Measurements from ENCODE around the gene SERPINE2. TPM values are rescaled to one million over a fixed set of nuclear protein-coding genes. Genes with fewer than 3 reads are reported as not detected.

SERPINE2 gene, protein sequence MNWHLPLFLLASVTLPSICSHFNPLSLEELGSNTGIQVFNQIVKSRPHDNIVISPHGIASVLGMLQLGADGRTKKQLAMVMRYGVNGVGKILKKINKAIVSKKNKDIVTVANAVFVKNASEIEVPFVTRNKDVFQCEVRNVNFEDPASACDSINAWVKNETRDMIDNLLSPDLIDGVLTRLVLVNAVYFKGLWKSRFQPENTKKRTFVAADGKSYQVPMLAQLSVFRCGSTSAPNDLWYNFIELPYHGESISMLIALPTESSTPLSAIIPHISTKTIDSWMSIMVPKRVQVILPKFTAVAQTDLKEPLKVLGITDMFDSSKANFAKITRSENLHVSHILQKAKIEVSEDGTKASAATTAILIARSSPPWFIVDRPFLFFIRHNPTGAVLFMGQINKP
- 10 to 100 TPM in 3 of 4 donors, 1 to 10 TPM in 1; 6.0 to 43.9 (median 21.0) TPM for polyA plus RNA-seq
- long read RNA-seq, donor 1 = 0 reads
- long read RNA-seq, donor 2, transcript SERPINE2-202 (9 exons, 2,161 nt) = major isoform, 5 of 6 reads
- long read RNA-seq, donor 2, partial matches to known transcripts = 0 of 6 reads
- long read RNA-seq, donor 2, other reads (novel, unspliced or antisense) = 0 of 6 reads
- long read RNA-seq, donor 3, full-length matches to known transcripts = 7 of 14 reads
- long read RNA-seq, donor 3, partial matches to known transcripts = 7 of 14 reads
- long read RNA-seq, donor 3, other reads (novel, unspliced or antisense) = 0 of 14 reads
- long read RNA-seq, donor 4 = 0 reads
- long read RNA-seq, donor 5, partial matches to known transcripts = 0 of 2 reads
- long read RNA-seq, donor 5, other reads (novel, unspliced or antisense) = 0 of 2 reads
- long read RNA-seq, donor 6, full-length matches to known transcripts = 14 of 14 reads
- long read RNA-seq, donor 6, partial matches to known transcripts = 0 of 14 reads
- long read RNA-seq, donor 6, other reads (novel, unspliced or antisense) = 0 of 14 reads
- long read RNA-seq, donor 7 = 0 reads
- long read RNA-seq, donor 8, full-length matches to known transcripts = 3 of 3 reads
- long read RNA-seq, donor 8, partial matches to known transcripts = 0 of 3 reads
- long read RNA-seq, donor 8, other reads (novel, unspliced or antisense) = 0 of 3 reads
- long read RNA-seq, donor 9, transcript SERPINE2-202 (9 exons, 2,161 nt) = major isoform, 5 of 6 reads
- long read RNA-seq, donor 9, partial matches to known transcripts = 0 of 6 reads
- long read RNA-seq, donor 9, other reads (novel, unspliced or antisense) = 0 of 6 reads
- long read RNA-seq, donor 10, transcript SERPINE2-209 (5 exons, 680 nt) = minor isoform, 5 of 72 reads
- long read RNA-seq, donor 10, transcript SERPINE2-202 (9 exons, 2,161 nt) = major isoform, 11 of 72 reads
- long read RNA-seq, donor 10, partial matches to known transcripts = 54 of 72 reads
- long read RNA-seq, donor 10, other reads (novel, unspliced or antisense) = 0 of 72 reads

DNA sequence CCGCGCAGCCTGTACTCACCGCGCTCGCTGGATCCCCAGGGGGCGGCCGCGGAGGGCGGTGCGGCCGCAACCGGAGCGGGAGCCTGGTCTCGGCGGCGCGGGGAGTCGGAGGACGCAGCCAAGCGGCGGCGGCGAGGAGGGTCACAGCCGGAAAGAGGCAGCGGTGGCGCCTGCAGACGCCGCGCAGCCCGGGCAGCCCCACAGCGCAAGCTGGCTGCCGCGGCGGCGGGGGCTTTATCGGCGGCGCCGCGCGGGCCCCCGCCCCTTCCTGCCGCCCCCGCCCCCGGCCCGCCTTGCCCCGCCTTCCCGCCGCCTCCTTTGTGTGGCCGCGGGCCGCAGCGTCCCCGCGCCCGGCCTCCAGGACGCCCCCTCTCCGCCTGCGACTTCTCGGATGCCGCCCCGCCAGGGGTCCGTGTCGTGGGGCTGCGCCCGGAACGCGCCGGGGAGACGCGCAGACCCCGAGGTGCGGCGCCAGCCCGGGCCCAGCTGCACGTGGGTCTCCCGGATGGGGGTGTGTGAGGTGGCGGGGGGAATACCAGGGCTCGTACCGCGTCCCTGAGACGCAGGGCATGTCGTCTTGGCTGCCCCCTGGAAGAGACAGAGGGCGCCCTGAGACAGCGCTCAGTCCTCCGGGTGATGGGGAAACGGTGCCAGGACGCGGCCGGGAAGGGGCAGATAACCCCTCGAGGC lies at the start of gene SERPINE2:
Gene SERPINE2 (minus strand): TSS at position 207 of the 690 bp plus-strand sequence. CDS start 37,386 bp downstream, outside the sequence.
- H3K27me3 ChIP-seq (ENCODE audit: control insufficient read depth in 3 of 3, insufficient read depth in 3 of 3, low read length in 3 of 3) = peaks cover 2 to 23% (median 3%) of the 10 kb centered on the region in 3 donors
- no peaks in the 10 kb centered on the region for H3K36me3 ChIP-seq (ENCODE audit: control insufficient read depth in 3 of 3, insufficient read depth in 2 of 3, low read depth in 1 of 3, low read length in 3 of 3)
- peaks cover 0 to 7% (median 0%) of the 10 kb centered on the region in 3 donors for H3K4me1 ChIP-seq (ENCODE audit: control insufficient read depth in 3 of 3, insufficient read depth in 2 of 3, low read depth in 1 of 3, low read length in 2 of 3)
- WGBS, 3 donors = 0 to 1% (median 1%) methylated on average over 46 to 91 of the region's 91 CpGs
- DNase-seq (peak; percentile 60 to 82), FAIRE-seq (no peak)
- peak within 1 kb of the TSS; percentile 17 to 53 (median 23) for H3K27ac ChIP-seq (ENCODE audit: low read depth in 1 of 3, low read length in 2 of 3)
- H3K9me3 ChIP-seq (ENCODE audit: control insufficient read depth in 2 of 2, insufficient read depth in 1 of 2, low read depth in 1 of 2, low read length in 1 of 2) = no peaks in the 10 kb centered on the region
- H3K4me3 ChIP-seq (ENCODE audit: low read depth in 1 of 3, low read length in 3 of 3) = peak within 1 kb of the TSS; percentile 44 to 87 (median 65)

GRCh38 chr2:224086226-224086914 lies 47.3 kb upstream of the SERPINE2 start:
- FAIRE-seq (no peak), DNase-seq (no peak)
- Histone ChIP-seq H3K36me3 (ENCODE audit: control insufficient read depth in 3 of 3, insufficient read depth in 2 of 3, low read depth in 1 of 3, low read length in 3 of 3) (no peaks in the 10 kb centered on the region), H3K27ac (ENCODE audit: low read depth in 1 of 3, low read length in 2 of 3) (no peak overlapping the region), H3K4me3 (ENCODE audit: low read depth in 1 of 3, low read length in 3 of 3) (no peak overlapping the region), H3K9me3 (ENCODE audit: control insufficient read depth in 2 of 2, insufficient read depth in 1 of 2, low read depth in 1 of 2, low read length in 1 of 2) (no peaks in the 10 kb centered on the region), H3K27me3 (ENCODE audit: control insufficient read depth in 3 of 3, insufficient read depth in 3 of 3, low read length in 3 of 3) (no peaks in the 10 kb centered on the region), H3K4me1 (ENCODE audit: control insufficient read depth in 3 of 3, insufficient read depth in 2 of 3, low read depth in 1 of 3, low read length in 2 of 3) (peaks cover 0 to 4% (median 3%) of the 10 kb centered on the region in 3 donors)
- 83 to 85% (median 85%) methylated on average over 3 of the region's 3 CpGs for WGBS, 3 donors

GRCh38 chr2:224085811-224086210 lies 46.7 kb upstream of the SERPINE2 start:
- WGBS, 3 donors = 76 to 93% (median 79%) methylated on average over 3 of the region's 3 CpGs
- Histone ChIP-seq H3K27ac (ENCODE audit: low read depth in 1 of 3, low read length in 2 of 3) (no peak overlapping the region), H3K4me1 (ENCODE audit: control insufficient read depth in 3 of 3, insufficient read depth in 2 of 3, low read depth in 1 of 3, low read length in 2 of 3) (peaks cover 0 to 4% (median 3%) of the 10 kb centered on the region in 3 donors), H3K36me3 (ENCODE audit: control insufficient read depth in 3 of 3, insufficient read depth in 2 of 3, low read depth in 1 of 3, low read length in 3 of 3) (no peaks in the 10 kb centered on the region), H3K4me3 (ENCODE audit: low read depth in 1 of 3, low read length in 3 of 3) (no peak overlapping the region), H3K27me3 (ENCODE audit: control insufficient read depth in 3 of 3, insufficient read depth in 3 of 3, low read length in 3 of 3) (no peaks in the 10 kb centered on the region), H3K9me3 (ENCODE audit: control insufficient read depth in 2 of 2, insufficient read depth in 1 of 2, low read depth in 1 of 2, low read length in 1 of 2) (no peaks in the 10 kb centered on the region)
- DNase-seq = no peak
- FAIRE-seq = no peak

DNA sequence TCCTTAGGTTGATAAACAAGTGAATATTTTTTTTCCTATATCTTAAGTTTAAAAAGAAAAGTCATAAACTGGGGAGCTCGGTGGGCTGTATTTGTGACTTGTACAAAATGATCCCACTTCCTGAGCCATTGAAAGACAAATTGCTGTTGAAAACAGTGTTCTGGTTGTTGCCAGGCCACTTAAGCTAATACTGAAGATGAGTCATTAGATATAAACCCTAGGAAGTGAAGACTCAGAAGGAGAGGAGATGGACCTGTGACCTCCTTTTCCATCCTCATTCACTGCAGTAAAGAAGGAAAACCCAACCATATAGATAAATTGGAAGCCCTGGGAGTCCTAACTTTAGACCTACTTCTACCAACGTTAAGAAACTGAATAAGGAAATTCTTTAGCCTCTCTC lies 46.2 kb upstream of the SERPINE2 start:
- H3K36me3 ChIP-seq (ENCODE audit: control insufficient read depth in 3 of 3, insufficient read depth in 2 of 3, low read depth in 1 of 3, low read length in 3 of 3) = no peaks in the 10 kb centered on the region
- no peaks in the 10 kb centered on the region for H3K9me3 ChIP-seq (ENCODE audit: control insufficient read depth in 2 of 2, insufficient read depth in 1 of 2, low read depth in 1 of 2, low read length in 1 of 2)
- DNase-seq (no peak), FAIRE-seq (no peak)
- peaks cover 0 to 4% (median 3%) of the 10 kb centered on the region in 3 donors for H3K4me1 ChIP-seq (ENCODE audit: control insufficient read depth in 3 of 3, insufficient read depth in 2 of 3, low read depth in 1 of 3, low read length in 2 of 3)
- 61 to 81% (median 68%) methylated on average over 2 of the region's 2 CpGs for WGBS, 3 donors
- no peak overlapping the region for H3K27ac ChIP-seq (ENCODE audit: low read depth in 1 of 3, low read length in 2 of 3)
- H3K4me3 ChIP-seq (ENCODE audit: low read depth in 1 of 3, low read length in 3 of 3) = no peak overlapping the region
- no peaks in the 10 kb centered on the region for H3K27me3 ChIP-seq (ENCODE audit: control insufficient read depth in 3 of 3, insufficient read depth in 3 of 3, low read length in 3 of 3)

GRCh38 chr2:224084266-224084892 lies 45.3 kb upstream of the SERPINE2 start:
- no peaks in the 10 kb centered on the region for H3K9me3 ChIP-seq (ENCODE audit: control insufficient read depth in 2 of 2, insufficient read depth in 1 of 2, low read depth in 1 of 2, low read length in 1 of 2)
- H3K4me1 ChIP-seq (ENCODE audit: control insufficient read depth in 3 of 3, insufficient read depth in 2 of 3, low read depth in 1 of 3, low read length in 2 of 3) = peaks cover 0 to 4% (median 3%) of the 10 kb centered on the region in 3 donors
- WGBS, 3 donors = 88 to 93% (median 90%) methylated on average over 3 of the region's 3 CpGs
- no peak for DNase-seq
- H3K27ac ChIP-seq (ENCODE audit: low read depth in 1 of 3, low read length in 2 of 3) = peak overlapping the region in 1 of 3 donors; percentile 22
- H3K36me3 ChIP-seq (ENCODE audit: control insufficient read depth in 3 of 3, insufficient read depth in 2 of 3, low read depth in 1 of 3, low read length in 3 of 3) = no peaks in the 10 kb centered on the region
- FAIRE-seq = no peak
- H3K27me3 ChIP-seq (ENCODE audit: control insufficient read depth in 3 of 3, insufficient read depth in 3 of 3, low read length in 3 of 3) = no peaks in the 10 kb centered on the region
- H3K4me3 ChIP-seq (ENCODE audit: low read depth in 1 of 3, low read length in 3 of 3) = no peak overlapping the region

- Histone ChIP-seq H3K4me1 (ENCODE audit: control insufficient read depth in 3 of 3, insufficient read depth in 2 of 3, low read depth in 1 of 3, low read length in 2 of 3) (peaks cover 0 to 4% (median 3%) of the 10 kb centered on the region in 3 donors), H3K27me3 (ENCODE audit: control insufficient read depth in 3 of 3, insufficient read depth in 3 of 3, low read length in 3 of 3) (peaks cover 0 to 2% (median 0%) of the 10 kb centered on the region in 3 donors), H3K9me3 (ENCODE audit: control insufficient read depth in 2 of 2, insufficient read depth in 1 of 2, low read depth in 1 of 2, low read length in 1 of 2) (no peaks in the 10 kb centered on the region), H3K36me3 (ENCODE audit: control insufficient read depth in 3 of 3, insufficient read depth in 2 of 3, low read depth in 1 of 3, low read length in 3 of 3) (no peaks in the 10 kb centered on the region), H3K4me3 (ENCODE audit: low read depth in 1 of 3, low read length in 3 of 3) (no peak overlapping the region), H3K27ac (ENCODE audit: low read depth in 1 of 3, low read length in 2 of 3) (no peak overlapping the region)
- WGBS, 3 donors = 53 to 85% (median 59%) methylated on average over 2 of the region's 2 CpGs
- DNase-seq (peak; percentile 37 to 59), FAIRE-seq (no peak)
Observed at GRCh38 chr2:224083638-224084037, 44.6 kb upstream of the SERPINE2 start.

- Histone ChIP-seq H3K27me3 (ENCODE audit: control insufficient read depth in 3 of 3, insufficient read depth in 3 of 3, low read length in 3 of 3) (peaks cover 0 to 2% (median 0%) of the 10 kb centered on the region in 3 donors), H3K27ac (ENCODE audit: low read depth in 1 of 3, low read length in 2 of 3) (no peak overlapping the region), H3K36me3 (ENCODE audit: control insufficient read depth in 3 of 3, insufficient read depth in 2 of 3, low read depth in 1 of 3, low read length in 3 of 3) (peaks cover 0 to 2% (median 0%) of the 10 kb centered on the region in 3 donors), H3K4me3 (ENCODE audit: low read depth in 1 of 3, low read length in 3 of 3) (no peak overlapping the region), H3K4me1 (ENCODE audit: control insufficient read depth in 3 of 3, insufficient read depth in 2 of 3, low read depth in 1 of 3, low read length in 2 of 3) (peaks cover 0 to 3% (median 0%) of the 10 kb centered on the region in 3 donors), H3K9me3 (ENCODE audit: control insufficient read depth in 2 of 2, insufficient read depth in 1 of 2, low read depth in 1 of 2, low read length in 1 of 2) (peaks cover 0 to 4% of the 10 kb centered on the region in 2 donors)
- no peak for FAIRE-seq
- DNase-seq = no peak
- 87 to 92% (median 89%) methylated on average over 8 of the region's 8 CpGs for WGBS, 3 donors
Observed at GRCh38 chr2:224078656-224079055, 39.6 kb upstream of the SERPINE2 start.

All from small intestine (tissue), 16 donors.